ENCODE measurements around the gene SKOR1.

GRCh38 chr15:67883234-67883773 lies 58.0 kb downstream of the SKOR1 start:
- TF ChIP-seq POLR2A (IDR thresholded peaks at IDR 0.05) = no peak
- no peak for TF ChIP-seq CTCF (IDR thresholded peaks at IDR 0.05)
